DND-41 (cell line): Measurements from ENCODE around the gene KIF24.
"Not testable (repeated sequence)": the region's sequence is repeated elsewhere in the genome, so short reads cannot be mapped to it uniquely, and the experiment has no call there.

ENCODE experiments used
- ATAC-seq: fragments of 200-7000 bp; cut with Tn5 transposase; 3 replicates; pipeline ENCODE4 v1.9.1; 2021; ENCODE audit warnings: low read depth; ENCODE audit not compliant: insufficient read depth
- DNase-seq: peaks from one replicate; pipeline ENCODE4 v3.0.0-alpha.2; 2020
- H2AFZ ChIP-seq: 2 replicates; pipeline ENCODE4 v1.6.0; 2012; ENCODE audit warnings: low read depth, low read length
- H3K27ac ChIP-seq: 2 replicates; pipeline ENCODE4 v1.5.1; 2012; ENCODE audit warnings: low read length, inconsistent platforms
- H3K27me3 ChIP-seq: fragments of 200-600 bp; sonication (generic); 2 replicates; pipeline ENCODE4 v1.6.0; 2012; ENCODE audit warnings: low read length, mild to moderate bottlenecking, inconsistent platforms; ENCODE audit not compliant: insufficient read depth, poor library complexity
- H3K36me3 ChIP-seq: 2 replicates; pipeline ENCODE4 v1.5.1; 2012; ENCODE audit warnings: low read length, inconsistent platforms; ENCODE audit not compliant: insufficient read depth
- H3K4me1 ChIP-seq: 2 replicates; pipeline ENCODE4 v1.5.1; 2012; ENCODE audit warnings: mild to moderate bottlenecking, low read length; ENCODE audit not compliant: insufficient read depth
- H3K4me2 ChIP-seq: 2 replicates; pipeline ENCODE4 v1.6.0; 2012; ENCODE audit warnings: mild to moderate bottlenecking, moderate library complexity, low read length, inconsistent platforms; ENCODE audit not compliant: insufficient read depth
- H3K4me3 ChIP-seq, 2 experiments: fragments of 200-600 bp in 1 of 2; shearing (Covaris generic) in 1 of 2; 2 replicates each; pipeline ENCODE4 v1.5.1; 2012 to 2016; ENCODE audit warnings: inconsistent platforms in 2 of 2, low read length in 2 of 2, mild to moderate bottlenecking in 2 of 2, low read depth in 1 of 2, moderate library complexity in 1 of 2
- H3K79me2 ChIP-seq: 2 replicates; pipeline ENCODE4 v1.6.0; 2012; ENCODE audit warnings: low read length, inconsistent platforms; ENCODE audit not compliant: insufficient read depth
- H3K9ac ChIP-seq: 2 replicates; pipeline ENCODE4 v1.6.0; 2012; ENCODE audit warnings: low read depth, mild to moderate bottlenecking, inconsistent platforms, low read length, moderate library complexity
- H3K9me3 ChIP-seq: 2 replicates; pipeline ENCODE4 v1.5.1; 2012; ENCODE audit warnings: low read length, moderate library complexity, mild to moderate bottlenecking, inconsistent platforms; ENCODE audit not compliant: insufficient read depth, severe bottlenecking
- H4K20me1 ChIP-seq: 2 replicates; pipeline ENCODE4 v1.6.0; 2012; ENCODE audit warnings: low read length; ENCODE audit not compliant: insufficient read depth
- EZH2 ChIP-seq: IDR thresholded peaks from 3 replicates; pipeline ENCODE4 v1.6.1; 2012; ENCODE audit warnings: borderline replicate concordance, low read depth, mild to moderate bottlenecking, moderate library complexity, low read length, inconsistent platforms; ENCODE audit not compliant: severe bottlenecking
- TF ChIP-seq, protein P1 (sequence below): IDR thresholded peaks from 2 replicates; pipeline ENCODE4 v1.5.1; 2012; ENCODE audit warnings: borderline replicate concordance, low read length, moderate library complexity, mild to moderate bottlenecking; ENCODE audit not compliant: poor library complexity, severe bottlenecking; ENCODE audit errors: extremely low read depth

The KIF24 gene

GRCh38 chr9:34317436-34317835, 11.6 kb downstream of the KIF24 start:
- Histone ChIP-seq H3K4me3 (no peak overlapping the region), H2AFZ (no peak overlapping the region), H3K9ac (no peak overlapping the region), H3K36me3 (peaks cover 15% of the 10 kb centered on the region), H3K27me3 (no peaks in the 10 kb centered on the region), H3K27ac (no peak overlapping the region), H3K4me1 (no peaks in the 10 kb centered on the region), H4K20me1 (peaks cover 3% of the 10 kb centered on the region), H3K79me2 (peaks cover 51% of the 10 kb centered on the region), H3K4me2 (no peak overlapping the region), H3K9me3 (no peaks in the 10 kb centered on the region)
- no peak for DNase-seq
- no peak for TF ChIP-seq EZH2
- TF ChIP-seq, protein P1, sequence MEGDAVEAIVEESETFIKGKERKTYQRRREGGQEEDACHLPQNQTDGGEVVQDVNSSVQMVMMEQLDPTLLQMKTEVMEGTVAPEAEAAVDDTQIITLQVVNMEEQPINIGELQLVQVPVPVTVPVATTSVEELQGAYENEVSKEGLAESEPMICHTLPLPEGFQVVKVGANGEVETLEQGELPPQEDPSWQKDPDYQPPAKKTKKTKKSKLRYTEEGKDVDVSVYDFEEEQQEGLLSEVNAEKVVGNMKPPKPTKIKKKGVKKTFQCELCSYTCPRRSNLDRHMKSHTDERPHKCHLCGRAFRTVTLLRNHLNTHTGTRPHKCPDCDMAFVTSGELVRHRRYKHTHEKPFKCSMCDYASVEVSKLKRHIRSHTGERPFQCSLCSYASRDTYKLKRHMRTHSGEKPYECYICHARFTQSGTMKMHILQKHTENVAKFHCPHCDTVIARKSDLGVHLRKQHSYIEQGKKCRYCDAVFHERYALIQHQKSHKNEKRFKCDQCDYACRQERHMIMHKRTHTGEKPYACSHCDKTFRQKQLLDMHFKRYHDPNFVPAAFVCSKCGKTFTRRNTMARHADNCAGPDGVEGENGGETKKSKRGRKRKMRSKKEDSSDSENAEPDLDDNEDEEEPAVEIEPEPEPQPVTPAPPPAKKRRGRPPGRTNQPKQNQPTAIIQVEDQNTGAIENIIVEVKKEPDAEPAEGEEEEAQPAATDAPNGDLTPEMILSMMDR = no peak
- no peak for ATAC-seq

DNA sequence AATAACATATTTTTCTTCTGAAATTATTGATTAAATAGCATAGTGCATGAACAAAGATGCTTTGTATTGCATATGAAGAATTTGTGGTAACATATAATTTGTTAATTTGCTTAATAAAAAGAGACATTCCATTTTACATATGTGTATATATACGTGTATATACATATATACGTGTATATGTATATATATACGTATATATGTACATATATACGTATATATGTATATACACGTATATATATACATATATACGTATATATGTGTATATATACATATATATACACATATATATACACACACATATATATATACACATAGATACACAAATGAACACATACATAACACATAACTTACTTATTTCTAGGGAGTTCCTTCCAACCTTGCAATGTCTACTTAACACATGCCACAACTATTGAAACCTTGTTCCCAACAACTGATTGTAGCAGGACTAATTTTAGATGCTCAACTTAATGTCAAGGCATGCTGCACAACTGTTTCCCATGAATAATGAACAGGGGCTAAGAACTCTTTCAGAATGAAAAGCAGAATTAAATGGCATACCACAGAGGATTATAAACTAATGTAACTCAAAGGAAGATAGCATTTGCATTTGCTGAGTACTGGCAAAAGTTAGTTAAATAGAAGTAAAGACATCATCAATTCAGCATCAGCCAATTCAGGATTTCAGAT, 17.4 kb downstream of the KIF24 start:
- Histone ChIP-seq H3K36me3 (peaks cover 6% of the 10 kb centered on the region; the same call in 1 of the 2 replicates), H3K27me3 (no peaks in the 10 kb centered on the region), H3K4me3 (no peak overlapping the region), H3K9me3 (no peaks in the 10 kb centered on the region), H2AFZ (no peak overlapping the region), H3K27ac (no peak overlapping the region), H3K79me2 (peaks cover 12% of the 10 kb centered on the region; the same call in 1 of the 2 replicates), H3K9ac (no peak overlapping the region), H3K4me2 (no peak overlapping the region), H3K4me1 (no peaks in the 10 kb centered on the region), H4K20me1 (no peaks in the 10 kb centered on the region)
- no peak for ATAC-seq
- DNase-seq = no peak
- TF ChIP-seq, protein P1 = no peak
- TF ChIP-seq EZH2 = no peak

GRCh38 chr9:34310215-34310614, 18.9 kb downstream of the KIF24 start:
- Histone ChIP-seq H3K9ac (no peak overlapping the region), H2AFZ (no peak overlapping the region), H3K9me3 (no peaks in the 10 kb centered on the region), H3K4me2 (no peak overlapping the region), H4K20me1 (no peaks in the 10 kb centered on the region), H3K36me3 (peaks cover 8% of the 10 kb centered on the region; the same call in 1 of the 2 replicates), H3K4me3 (no peak overlapping the region), H3K4me1 (no peaks in the 10 kb centered on the region), H3K27ac (no peak overlapping the region), H3K79me2 (peaks cover 12% of the 10 kb centered on the region; the same call in 1 of the 2 replicates), H3K27me3 (no peaks in the 10 kb centered on the region)
- DNase-seq = no peak
- ATAC-seq = no peak
- TF ChIP-seq EZH2 = no peak
- TF ChIP-seq, protein P1 = no peak

DNA sequence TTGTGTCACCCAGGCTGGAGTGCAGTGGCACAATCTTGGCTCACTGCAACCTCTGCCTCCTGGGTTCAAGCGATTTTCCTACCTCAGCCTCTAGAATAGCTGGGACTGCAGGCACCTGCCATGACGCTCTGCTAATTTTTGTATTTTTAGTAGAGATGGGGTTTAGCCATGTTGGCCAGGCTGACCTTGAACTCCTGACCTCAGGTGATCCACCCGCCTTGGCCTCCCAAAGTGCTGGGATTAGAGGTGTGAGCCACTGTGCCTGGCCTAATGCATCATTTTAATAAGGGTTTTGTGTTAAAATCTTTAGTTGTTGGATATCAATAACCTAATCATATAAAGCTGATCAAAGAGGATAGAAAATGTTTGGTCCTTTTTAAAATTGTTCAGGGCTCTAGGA, 20.8 kb downstream of the KIF24 start:
- not testable (repeated sequence) for H3K4me3 ChIP-seq, H3K79me2 ChIP-seq, ATAC-seq, H2AFZ ChIP-seq, H4K20me1 ChIP-seq, H3K27ac ChIP-seq, H3K4me1 ChIP-seq, H3K27me3 ChIP-seq, H3K9me3 ChIP-seq, H3K4me2 ChIP-seq, DNase-seq, H3K9ac ChIP-seq
- peaks cover 17% of the 10 kb centered on the region; the same call in 1 of the 2 replicates for H3K36me3 ChIP-seq

GRCh38 chr9:34301064-34301463, 28.0 kb downstream of the KIF24 start:
- H3K4me1 ChIP-seq, H3K27ac ChIP-seq, ATAC-seq, H2AFZ ChIP-seq, H4K20me1 ChIP-seq, H3K9me3 ChIP-seq, H3K79me2 ChIP-seq, H3K4me2 ChIP-seq, DNase-seq, H3K9ac ChIP-seq, H3K27me3 ChIP-seq, H3K4me3 ChIP-seq: not testable (repeated sequence)
- H3K36me3 ChIP-seq = peaks cover 12% of the 10 kb centered on the region; the same call in 1 of the 2 replicates
